Glutamatergic neuron (in vitro differentiated cells): Measurements from ENCODE around the gene FAM177B. TPM values are rescaled to one million over a fixed set of nuclear protein-coding genes. Genes with fewer than 3 reads are reported as not detected.

ENCODE experiments used
- DNase-seq: peaks from one replicate; pipeline ENCODE4 v3.0.0; 2022
- H3K27ac Mint-ChIP-seq: one replicate; pipeline ENCODE4 v1.8.0; 2020; ENCODE audit warnings: mild to moderate bottlenecking, mixed read lengths, inconsistent platforms; ENCODE audit not compliant: unreplicated experiment
- H3K27me3 Mint-ChIP-seq: one replicate; pipeline ENCODE4 v1.8.0; 2020; ENCODE audit warnings: mild to moderate bottlenecking, moderate library complexity, mixed read lengths, inconsistent platforms; ENCODE audit not compliant: unreplicated experiment
- H3K36me3 Mint-ChIP-seq: one replicate; pipeline ENCODE4 v1.8.0; 2020; ENCODE audit warnings: mild to moderate bottlenecking, mixed read lengths, inconsistent platforms; ENCODE audit not compliant: unreplicated experiment
- H3K4me1 Mint-ChIP-seq: one replicate; pipeline ENCODE4 v1.8.0; 2020; ENCODE audit warnings: mild to moderate bottlenecking, low read depth, mixed read lengths, inconsistent platforms; ENCODE audit not compliant: unreplicated experiment
- H3K4me3 Mint-ChIP-seq: one replicate; pipeline ENCODE4 v1.8.0; 2020; ENCODE audit warnings: mild to moderate bottlenecking, mixed read lengths, inconsistent platforms; ENCODE audit not compliant: unreplicated experiment
- H3K9me3 Mint-ChIP-seq: one replicate; pipeline ENCODE4 v1.8.0; 2020; ENCODE audit warnings: mild to moderate bottlenecking, moderate library complexity, mixed read lengths, inconsistent platforms; ENCODE audit not compliant: unreplicated experiment
- CTCF ChIP-seq: fragments of 200-600 bp; sonication (generic); IDR thresholded peaks from one replicate; pipeline ENCODE4 v1.5.0; 2021; ENCODE audit not compliant: partially characterized antibody, unreplicated experiment
- total RNA-seq: library from RNA; stranded (reverse); fragmentation: NEBNext Ultra II Directional; extraction: Animal tissue kit (Norgen Biotek cat#: 25700); gene quantifications from one replicate; pipeline ENCODE4 v1.2.1, GENCODE V29; 2021; ENCODE audit not compliant: unreplicated experiment

The FAM177B gene
- total RNA-seq, 1 donor from 2014 or later, result not detected

DNA sequence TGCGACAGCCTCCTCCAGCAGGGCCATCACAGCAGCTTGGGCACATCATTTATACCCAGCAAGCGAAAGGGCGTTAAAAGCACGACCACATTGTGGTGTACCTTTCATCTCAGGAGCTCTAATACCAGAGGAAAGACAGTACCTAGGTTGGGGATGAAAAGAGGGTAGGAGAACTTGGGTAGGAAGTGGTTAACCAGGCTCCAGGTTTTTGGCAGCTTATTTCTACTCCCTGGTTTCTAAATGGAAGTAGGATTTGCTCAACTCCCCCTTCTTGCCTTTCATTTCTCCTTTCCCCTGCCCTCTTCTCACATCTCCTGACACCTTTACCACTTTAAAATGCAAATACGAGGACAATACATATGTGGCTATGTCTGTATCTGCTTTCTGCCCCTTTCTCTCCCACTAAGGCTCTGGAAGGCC, 30.2 kb downstream of the FAM177B start:
- no peak for DNase-seq
- peaks cover 5% of the 10 kb centered on the region for H3K9me3 Mint-ChIP-seq
- no peaks in the 10 kb centered on the region for H3K27me3 Mint-ChIP-seq
- no peak overlapping the region for H3K4me3 Mint-ChIP-seq
- TF ChIP-seq CTCF, result no peak
- peaks cover 11% of the 10 kb centered on the region for H3K36me3 Mint-ChIP-seq
- H3K27ac Mint-ChIP-seq, result no peak overlapping the region
- no peaks in the 10 kb centered on the region for H3K4me1 Mint-ChIP-seq

DNA sequence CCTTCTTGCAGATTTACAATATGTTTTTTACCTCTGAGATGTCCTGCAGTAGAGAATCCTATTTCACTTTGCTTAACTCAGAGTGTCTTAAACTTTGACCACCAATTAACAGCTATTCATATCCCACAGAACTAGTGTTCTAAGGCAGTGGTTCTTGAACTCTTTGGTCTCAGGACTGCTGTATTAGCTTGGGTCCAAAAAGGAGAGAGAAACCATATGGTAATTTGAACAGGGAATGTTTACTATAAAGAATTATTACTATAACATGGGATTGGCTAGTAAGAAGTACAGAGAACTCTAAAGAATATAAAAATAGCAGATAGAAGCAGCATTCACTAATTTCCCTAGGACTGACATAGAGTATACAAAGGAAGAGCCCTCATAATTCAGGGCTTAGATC, 31.6 kb downstream of the FAM177B start:
- H3K4me1 Mint-ChIP-seq, result peaks cover 9% of the 10 kb centered on the region
- H3K27ac Mint-ChIP-seq, result no peak overlapping the region
- no peak for DNase-seq
- peaks cover 11% of the 10 kb centered on the region for H3K36me3 Mint-ChIP-seq
- H3K9me3 Mint-ChIP-seq, result peaks cover 5% of the 10 kb centered on the region
- no peak for TF ChIP-seq CTCF
- H3K4me3 Mint-ChIP-seq, result no peak overlapping the region
- H3K27me3 Mint-ChIP-seq, result no peaks in the 10 kb centered on the region

GRCh38 chr1:222769181-222769580, 32.2 kb downstream of the FAM177B start:
- Mint-ChIP-seq H3K4me1 (peaks cover 11% of the 10 kb centered on the region), H3K4me3 (no peak overlapping the region), H3K36me3 (peaks cover 9% of the 10 kb centered on the region), H3K27me3 (no peaks in the 10 kb centered on the region), H3K27ac (no peak overlapping the region), H3K9me3 (peaks cover 5% of the 10 kb centered on the region)
- TF ChIP-seq CTCF, result no peak
- no peak for DNase-seq

GRCh38 chr1:222769971-222770620, 33.1 kb downstream of the FAM177B start:
- Mint-ChIP-seq H3K4me1 (peaks cover 11% of the 10 kb centered on the region), H3K9me3 (peaks cover 3% of the 10 kb centered on the region), H3K27ac (no peak overlapping the region), H3K27me3 (no peaks in the 10 kb centered on the region), H3K4me3 (no peak overlapping the region), H3K36me3 (peaks cover 5% of the 10 kb centered on the region)
- TF ChIP-seq CTCF, result no peak
- DNase-seq, result no peak

DNA sequence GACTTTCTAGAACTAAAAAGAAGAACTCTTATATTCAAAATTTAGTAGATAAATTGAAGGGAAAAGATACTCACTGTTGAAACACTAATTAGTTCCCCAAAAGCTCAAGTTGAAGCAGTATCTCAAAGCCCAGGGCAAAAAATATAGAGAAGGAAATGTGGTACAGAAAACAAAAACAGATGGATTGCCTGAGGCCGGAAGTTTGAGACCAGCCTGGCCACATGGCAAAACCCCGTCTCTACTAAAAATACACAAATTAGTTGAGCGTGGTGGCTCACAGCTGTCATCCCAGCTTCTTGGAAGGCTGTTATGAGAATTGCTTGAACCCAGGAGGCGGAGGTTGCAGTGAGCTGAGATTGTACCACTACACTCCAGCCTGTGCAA, 36.0 kb downstream of the FAM177B start:
- H3K9me3 Mint-ChIP-seq, result peaks cover 3% of the 10 kb centered on the region
- peak overlapping the region; percentile 70 for H3K4me3 Mint-ChIP-seq
- DNase-seq, result no peak
- peak overlapping the region; percentile 84 for H3K27ac Mint-ChIP-seq
- peaks cover 11% of the 10 kb centered on the region for H3K4me1 Mint-ChIP-seq
- H3K36me3 Mint-ChIP-seq, result peaks cover 5% of the 10 kb centered on the region
- TF ChIP-seq CTCF, result no peak
- no peaks in the 10 kb centered on the region for H3K27me3 Mint-ChIP-seq
